K562 (cell line): ENCODE data around the gene RGS9BP. TPM values are rescaled to one million over a fixed set of nuclear protein-coding genes. Genes with fewer than 3 reads are reported as not detected.
A peak's percentile ranks its signal among the peaks of the same experiment; 100 is the strongest.

Source experiments
- ATAC-seq: fragments of 200-7000 bp; cut with Tn5 transposase; 3 replicates; pipeline ENCODE4 v1.9.1; 2020; ENCODE audit warnings: moderate library complexity
- BruUV-seq: library from RNA; stranded (reverse); fragments of 400-500 nt; replicated peaks from 2 replicates; lab custom pipeline; 2021; lab: Mats Ljungman, UMichigan
- CTCF ChIA-PET: fragments of 300-600 bp; formaldehyde crosslinking; extraction: SDS; loops from one replicate; lab custom pipeline; 2021; ENCODE audit warnings: low intra/inter-chr PET ratio; lab: Yijun Ruan, JAX
- POLR2A ChIA-PET: fragments of 300-600, 350-650 bp; sonication (Branson Sonifier 250); formaldehyde crosslinking; extraction: SDS; loops from one replicate; lab custom pipeline; 2021; ENCODE audit warnings: antibody characterized with exemption, inconsistent platforms; lab: Yijun Ruan, JAX
- DNase-seq, 4 experiments: peaks; one replicate each; pipeline versions ENCODE4 v3.0.0 to v3.0.0-alpha.2; 2011 to 2018; ENCODE audit warnings: low spot score in 3 of 4, mixed read lengths in 3 of 4; ENCODE audit errors: extremely low read depth in 1 of 4
- FAIRE-seq: peaks from 2 replicates; lab custom pipeline; 2011; peaks lifted over from hg19 to GRCh38; lab: Jason Lieb, UNC
- H2AFZ ChIP-seq: 2 replicates; pipeline ENCODE4 v1.6.0; 2011; ENCODE audit warnings: low read depth, low read length, control low read depth, inconsistent platforms
- H3K27ac ChIP-seq: fragments of 200-600 bp; 3 replicates; pipeline ENCODE4 v1.8.0; 2011; ENCODE audit warnings: low read depth, mild to moderate bottlenecking, control low read depth, inconsistent platforms, low read length, moderate library complexity, mixed read lengths; ENCODE audit errors: extremely low read depth
- H3K27me3 ChIP-seq, 2 experiments: fragments of 300-600 bp in 1 of 2; 2 replicates in 1 of 2; 3 replicates in 1 of 2; pipeline versions ENCODE4 v1.6.0 to v1.8.0; 2011; ENCODE audit warnings: inconsistent platforms in 2 of 2, low read length in 2 of 2, mild to moderate bottlenecking in 1 of 2, mixed read lengths in 1 of 2, moderate library complexity in 1 of 2; ENCODE audit not compliant: control insufficient read depth in 2 of 2, insufficient read depth in 2 of 2
- H3K36me3 ChIP-seq: fragments of 300-600 bp; 3 replicates; pipeline ENCODE4 v1.8.0; 2011; ENCODE audit warnings: mild to moderate bottlenecking, low read length, inconsistent platforms; ENCODE audit not compliant: control insufficient read depth, insufficient read depth
- H3K4me1 ChIP-seq, 2 experiments: fragments of 200-600 bp in 1 of 2; replicated peaks in 1 of 2; 2 replicates in 1 of 2; 3 replicates in 1 of 2; pipeline versions ENCODE4 v1.5.1 to v1.8.0; 2011; ENCODE audit warnings: inconsistent platforms in 2 of 2, low read length in 2 of 2, mild to moderate bottlenecking in 1 of 2, mixed read lengths in 1 of 2, moderate library complexity in 1 of 2; ENCODE audit not compliant: control insufficient read depth in 2 of 2, insufficient read depth in 2 of 2
- H3K4me2 ChIP-seq: 2 replicates; pipeline ENCODE4 v1.6.1; 2011; ENCODE audit warnings: low read length, control low read depth, inconsistent platforms, mixed read lengths; ENCODE audit not compliant: insufficient read depth
- H3K4me3 ChIP-seq: fragments of 200-600 bp; sonication (generic), shearing (Covaris generic); 2 replicates; pipeline ENCODE4 v1.5.1; 2016; ENCODE audit warnings: control low read depth, inconsistent platforms
- H3K79me2 ChIP-seq: fragments of 200-600 bp; 3 replicates; pipeline ENCODE4 v1.8.0; 2011; ENCODE audit warnings: low read length, inconsistent platforms; ENCODE audit not compliant: control insufficient read depth, insufficient read depth
- H3K9ac ChIP-seq, 2 experiments: 2 replicates each; pipeline versions ENCODE4 v1.6.0 to v1.6.1; 2011; ENCODE audit warnings: low read depth in 2 of 2, low read length in 2 of 2, control low read depth in 1 of 2, inconsistent platforms in 1 of 2, mild to moderate bottlenecking in 1 of 2, mixed read lengths in 1 of 2; ENCODE audit not compliant: insufficient read depth in 1 of 2
- H3K9me1 ChIP-seq: one replicate; pipeline ENCODE4 v1.6.0; 2011; ENCODE audit warnings: inconsistent platforms, mild to moderate bottlenecking, low read length, moderate library complexity; ENCODE audit not compliant: control insufficient read depth, insufficient read depth
- H3K9me3 ChIP-seq: replicated peaks from 2 replicates; pipeline ENCODE4 v1.5.1; 2011; ENCODE audit warnings: low read depth, low read length, inconsistent platforms; ENCODE audit not compliant: control insufficient read depth, insufficient read depth
- H4K20me1 ChIP-seq: replicated peaks from 2 replicates; pipeline ENCODE4 v1.6.1; 2011; ENCODE audit warnings: low read length, inconsistent platforms, mixed read lengths; ENCODE audit not compliant: control insufficient read depth, insufficient read depth
- RBFOX2 ChIP-seq: fragments of 200-400 bp; formaldehyde crosslinking; IDR thresholded peaks from 2 replicates; pipeline ENCODE4 v1.6.1; 2017; ENCODE audit warnings: low read depth, mild to moderate bottlenecking, low read length, moderate library complexity
- RBM22 ChIP-seq: fragments of 200-400 bp; formaldehyde crosslinking; IDR thresholded peaks from 2 replicates; pipeline ENCODE4 v1.6.1; 2018; ENCODE audit warnings: low read length, low read depth; ENCODE audit not compliant: poor library complexity, severe bottlenecking
- WGBS: fragments of 100-300 bp; shearing (Covaris generic); methylation state at CpG from one replicate; pipeline ENCODE4 v1.1.6; 2016; ENCODE audit warnings: low coverage, mixed read lengths; ENCODE audit not compliant: insufficient coverage; ENCODE audit errors: missing lambda C conversion rate; 5-methylcytosine and 5-hydroxymethylcytosine counted together
- in situ Hi-C: fragments of 300-500 bp; cut with MboI; formaldehyde crosslinking; loops from 4 replicates; pipeline ENCODE4 v1.15.0; 2018; ENCODE audit warnings: inconsistent platforms, mixed read lengths
- intact Hi-C: fragments of 100-400 bp; cut with micrococcal nuclease; formaldehyde crosslinking; loops from 2 replicates; pipeline ENCODE4 v1.14.2; 2022
- polyA plus RNA-seq, 8 experiments: library from polyadenylated mRNA; depleted of rRNA in 4 of 8; stranded (reverse) in 5 of 8; unstranded in 3 of 8; fragments of >200 nt; fragmentation: Nextera tagmentation in 2 of 8; fragmentation: Illumina TruSeq in 1 of 8; extraction: Ambion mirVana in 2 of 8; extraction: Trizol in 1 of 8; gene quantifications; 2 replicates each; pipeline versions ENCODE4 v1.2.1 to v1.2.3, GENCODE V29; 2011 to 2014; ENCODE audit warnings: inconsistent platforms in 1 of 8, missing spikeins in 1 of 8
- total RNA-seq, 7 experiments: library from RNA; depleted of rRNA in 6 of 7; stranded (reverse); fragments of >200 nt in 6 of 7; fragmentation: Illumina TruSeq in 2 of 7; extraction: Trizol in 2 of 7; gene quantifications; 2 replicates each; pipeline versions ENCODE4 v1.2.1 to v1.2.3, GENCODE V29; 2011 to 2021; ENCODE audit warnings: low replicate concordance in 1 of 7
- TF ChIP-seq, protein P1 (sequence below), 3 experiments: IDR thresholded peaks in 2 of 3; conservative IDR thresholded peaks in 1 of 3; 2 replicates each; pipeline ENCODE4 v1.5.1; 2011 to 2012; ENCODE audit warnings: low read length in 3 of 3, mild to moderate bottlenecking in 3 of 3, control low read depth in 2 of 3, improper control_type of control experiment in 1 of 3, inconsistent platforms in 1 of 3, low read depth in 1 of 3, mixed read lengths in 1 of 3, moderate library complexity in 1 of 3; ENCODE audit not compliant: insufficient read depth in 2 of 3
- TF ChIP-seq, protein P2 (sequence below): sonication (generic); formaldehyde crosslinking; IDR thresholded peaks from 2 replicates; pipeline ENCODE4 v1.8.1; 2023; ENCODE audit warnings: mild to moderate bottlenecking, missing genetic modification reagents

Gene RGS9BP
- total and polyA plus RNA-seq, 9 of the 15 experiments (the other 6 are each of a cell fraction or from before 2014, with no cell fraction given): 0.03 to 1.3 (median 0.49) TPM

DNA sequence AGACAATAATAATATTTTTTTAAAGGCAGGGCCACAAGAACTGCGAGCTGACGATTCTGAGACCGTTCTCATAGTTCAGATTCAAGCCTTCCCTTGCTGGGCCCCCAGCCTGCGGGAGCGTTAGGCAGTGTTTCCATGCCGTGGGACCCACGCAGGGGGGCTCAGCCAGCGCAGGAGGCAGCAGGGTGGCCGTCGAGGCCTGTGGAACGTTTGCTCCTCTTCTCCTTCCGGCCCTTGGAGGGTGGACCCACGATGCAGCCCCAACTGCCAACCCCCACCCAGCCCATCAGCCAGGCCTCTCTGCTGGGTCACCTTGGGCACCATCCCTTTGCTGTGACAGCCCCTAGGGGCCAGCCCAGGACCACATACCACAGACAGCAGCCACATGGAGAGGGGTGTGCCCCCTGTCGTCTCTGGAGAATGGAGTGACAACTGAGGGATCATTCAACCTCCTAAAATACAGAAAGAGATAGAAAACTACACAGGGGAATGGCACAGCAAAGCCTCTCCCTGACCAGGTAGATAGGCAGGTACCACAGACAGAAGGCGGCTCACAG is 47.9 kb upstream of the RGS9BP start:
- Histone ChIP-seq H3K4me3 (no peak overlapping the region), H3K36me3 (peaks cover 81% of the 10 kb centered on the region), H3K9me1 (no peaks in the 10 kb centered on the region), H3K4me1 (peaks cover 17 to 41% of the 10 kb centered on the region in 2 experiments; a peak in 4 of 5 replicates), H4K20me1 (no peaks in the 10 kb centered on the region), H2AFZ (no peak overlapping the region), H3K27ac (peak overlapping the region; percentile 75), H3K9me3 (no peaks in the 10 kb centered on the region), H3K4me2 (peak overlapping the region; percentile 45), H3K9ac (peak overlapping the region; percentile 11 to 43; a peak in 3 of 4 replicates), H3K79me2 (no peaks in the 10 kb centered on the region), H3K27me3 (no peaks in the 10 kb centered on the region)
- no TSS peak for BruUV-seq
- ChIA-PET CTCF (no interaction called here), POLR2A (no interaction called here)
- ATAC-seq: peak; percentile 42
- DNase-seq: peak in 2 of 4 experiments; percentile 9 to 27
- no peak for FAIRE-seq
- in situ Hi-C loops: no loop called here
- intact Hi-C loops: loop anchor here (1.0 kb wide), 1 partner anchor 45 kb away; no protein-coding TSS in a partner anchor
- 74% methylated on average over 13 of the region's 15 CpGs for WGBS
- TF ChIP-seq RBFOX2 (0 out of 2 replicates have a peak, but pooled peaks have one; percentile 45), RBM22 (peak; percentile 49)
- TF ChIP-seq, protein P1, sequence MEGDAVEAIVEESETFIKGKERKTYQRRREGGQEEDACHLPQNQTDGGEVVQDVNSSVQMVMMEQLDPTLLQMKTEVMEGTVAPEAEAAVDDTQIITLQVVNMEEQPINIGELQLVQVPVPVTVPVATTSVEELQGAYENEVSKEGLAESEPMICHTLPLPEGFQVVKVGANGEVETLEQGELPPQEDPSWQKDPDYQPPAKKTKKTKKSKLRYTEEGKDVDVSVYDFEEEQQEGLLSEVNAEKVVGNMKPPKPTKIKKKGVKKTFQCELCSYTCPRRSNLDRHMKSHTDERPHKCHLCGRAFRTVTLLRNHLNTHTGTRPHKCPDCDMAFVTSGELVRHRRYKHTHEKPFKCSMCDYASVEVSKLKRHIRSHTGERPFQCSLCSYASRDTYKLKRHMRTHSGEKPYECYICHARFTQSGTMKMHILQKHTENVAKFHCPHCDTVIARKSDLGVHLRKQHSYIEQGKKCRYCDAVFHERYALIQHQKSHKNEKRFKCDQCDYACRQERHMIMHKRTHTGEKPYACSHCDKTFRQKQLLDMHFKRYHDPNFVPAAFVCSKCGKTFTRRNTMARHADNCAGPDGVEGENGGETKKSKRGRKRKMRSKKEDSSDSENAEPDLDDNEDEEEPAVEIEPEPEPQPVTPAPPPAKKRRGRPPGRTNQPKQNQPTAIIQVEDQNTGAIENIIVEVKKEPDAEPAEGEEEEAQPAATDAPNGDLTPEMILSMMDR (IDR thresholded peaks at IDR 0.05 in 2 of 3, conservative IDR thresholded peaks at IDR 0.05 in 1 of 3; ENCODE audit: insufficient read depth in 2 of 3, low read depth in 1 of 3, low read length in 3 of 3): peak in 1 of 3 experiments; percentile 50; a peak in 2 of 6 replicates
- TF ChIP-seq, protein P2, sequence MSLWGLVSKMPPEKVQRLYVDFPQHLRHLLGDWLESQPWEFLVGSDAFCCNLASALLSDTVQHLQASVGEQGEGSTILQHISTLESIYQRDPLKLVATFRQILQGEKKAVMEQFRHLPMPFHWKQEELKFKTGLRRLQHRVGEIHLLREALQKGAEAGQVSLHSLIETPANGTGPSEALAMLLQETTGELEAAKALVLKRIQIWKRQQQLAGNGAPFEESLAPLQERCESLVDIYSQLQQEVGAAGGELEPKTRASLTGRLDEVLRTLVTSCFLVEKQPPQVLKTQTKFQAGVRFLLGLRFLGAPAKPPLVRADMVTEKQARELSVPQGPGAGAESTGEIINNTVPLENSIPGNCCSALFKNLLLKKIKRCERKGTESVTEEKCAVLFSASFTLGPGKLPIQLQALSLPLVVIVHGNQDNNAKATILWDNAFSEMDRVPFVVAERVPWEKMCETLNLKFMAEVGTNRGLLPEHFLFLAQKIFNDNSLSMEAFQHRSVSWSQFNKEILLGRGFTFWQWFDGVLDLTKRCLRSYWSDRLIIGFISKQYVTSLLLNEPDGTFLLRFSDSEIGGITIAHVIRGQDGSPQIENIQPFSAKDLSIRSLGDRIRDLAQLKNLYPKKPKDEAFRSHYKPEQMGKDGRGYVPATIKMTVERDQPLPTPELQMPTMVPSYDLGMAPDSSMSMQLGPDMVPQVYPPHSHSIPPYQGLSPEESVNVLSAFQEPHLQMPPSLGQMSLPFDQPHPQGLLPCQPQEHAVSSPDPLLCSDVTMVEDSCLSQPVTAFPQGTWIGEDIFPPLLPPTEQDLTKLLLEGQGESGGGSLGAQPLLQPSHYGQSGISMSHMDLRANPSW (CRISPR knock-in tag): no peak
